CD4-positive, alpha-beta T cell treated with Interleukin-15 for 1 hour (primary cell): Measurements from ENCODE around the gene CCDC197.

Source experiments
- DNase-seq: peaks from one replicate; pipeline ENCODE4 v3.0.0-alpha.2; 2020

The CCDC197 gene

DNA sequence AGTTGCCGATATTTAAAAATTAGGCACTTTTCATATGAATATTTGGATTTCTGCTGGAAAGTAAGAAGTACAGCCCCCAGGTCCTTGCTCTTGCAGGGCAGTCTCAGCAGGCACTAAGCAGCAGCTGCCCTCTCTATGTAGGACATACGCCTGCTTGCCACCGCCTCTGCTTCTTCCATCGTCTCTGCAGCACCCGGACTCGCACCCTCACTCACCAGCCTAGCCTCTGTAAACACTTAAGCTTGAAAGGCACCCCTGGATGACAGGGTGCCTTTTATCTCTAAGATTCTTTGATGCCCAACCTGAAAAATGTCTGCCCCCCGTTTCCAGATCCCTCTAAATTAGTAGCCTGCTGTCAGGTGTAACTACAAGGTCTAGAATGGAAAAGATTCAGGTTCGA is 48.0 kb downstream of the CCDC197 start:
- no peak for DNase-seq

DNA sequence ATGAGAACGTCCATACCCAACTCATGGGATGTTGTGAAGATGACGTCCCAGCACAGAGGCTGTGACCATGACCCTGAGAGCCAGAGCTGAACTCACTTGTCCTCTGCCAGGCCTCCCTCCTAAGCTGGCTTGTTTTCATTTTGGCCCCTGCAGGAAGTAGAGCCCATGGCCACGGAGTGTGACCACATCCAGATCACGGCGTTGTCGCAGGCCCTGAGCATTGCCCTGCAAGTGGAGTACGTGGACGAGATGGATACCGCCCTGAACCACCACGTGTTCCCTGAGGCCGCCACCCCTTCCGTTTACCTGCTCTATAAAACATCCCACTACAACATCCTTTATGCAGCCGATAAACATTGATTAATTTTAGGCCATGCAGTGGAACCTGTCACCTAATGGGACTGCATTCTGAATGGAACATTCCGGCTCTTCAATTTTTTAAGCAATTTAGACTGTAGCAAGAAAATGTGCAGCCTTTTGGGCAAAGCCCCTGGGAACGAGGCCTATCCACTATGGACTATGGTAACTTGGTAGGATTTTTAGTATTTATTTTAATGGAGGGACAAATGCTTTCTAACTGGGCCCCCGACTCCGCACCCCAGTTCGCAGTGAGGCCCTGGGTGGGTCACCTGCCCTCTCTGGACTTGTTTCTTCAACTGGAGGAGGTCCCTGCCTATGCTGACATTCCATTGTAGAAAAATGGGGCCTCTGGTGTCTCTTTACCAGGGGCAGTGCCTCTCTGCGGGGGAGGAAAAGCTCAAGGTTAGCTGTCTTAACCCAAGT is 48.7 kb downstream of the CCDC197 start:
- peak; percentile 4 for DNase-seq

DNA sequence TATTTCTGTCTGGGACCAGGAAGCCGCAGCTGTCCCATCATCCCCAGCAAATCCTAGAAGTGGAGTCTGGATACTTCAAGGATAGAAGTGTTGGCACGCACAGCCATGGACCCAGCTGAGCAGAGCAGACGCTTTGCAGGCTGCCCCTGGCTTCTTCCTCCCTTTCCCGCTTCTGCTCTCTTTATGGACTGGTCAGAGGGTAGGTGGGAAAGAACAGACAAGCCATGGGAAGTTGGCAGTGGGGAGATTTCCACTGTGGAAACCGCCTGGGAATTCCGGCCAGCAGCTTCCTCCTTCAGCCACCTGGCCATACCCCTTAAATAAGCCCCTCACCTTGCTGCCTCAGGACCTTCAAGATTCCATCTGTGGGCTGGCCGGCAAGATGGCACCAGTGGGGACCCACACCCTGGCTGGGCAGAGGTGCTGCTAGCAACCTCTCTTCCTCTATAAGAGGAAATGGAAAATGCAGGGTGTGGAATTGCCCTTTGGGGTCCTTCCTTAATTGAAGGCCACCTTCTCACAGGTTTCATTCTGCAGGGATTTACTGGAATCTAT is 49.7 kb downstream of the CCDC197 start:
- DNase-seq, result no peak

DNA sequence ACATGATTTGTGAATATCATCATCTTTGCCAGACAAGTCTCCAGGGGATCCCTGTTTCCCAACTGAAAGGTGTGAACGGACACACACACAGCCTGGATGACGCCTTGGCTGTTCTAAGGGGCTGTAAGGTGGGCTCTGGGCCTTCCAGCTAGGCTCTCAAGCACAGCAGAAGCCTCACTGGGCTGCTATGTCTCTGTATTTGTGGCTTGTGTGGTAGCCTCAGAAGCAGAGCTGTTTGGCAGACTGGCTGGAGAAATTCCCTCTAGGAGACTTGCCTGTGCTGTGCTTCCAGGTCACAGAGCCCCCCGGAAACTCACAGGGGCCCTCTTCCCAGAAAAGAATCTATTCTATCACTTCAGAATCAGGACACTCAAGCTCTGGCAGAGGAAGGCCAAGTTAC is 50.5 kb downstream of the CCDC197 start:
- DNase-seq, result no peak

DNA sequence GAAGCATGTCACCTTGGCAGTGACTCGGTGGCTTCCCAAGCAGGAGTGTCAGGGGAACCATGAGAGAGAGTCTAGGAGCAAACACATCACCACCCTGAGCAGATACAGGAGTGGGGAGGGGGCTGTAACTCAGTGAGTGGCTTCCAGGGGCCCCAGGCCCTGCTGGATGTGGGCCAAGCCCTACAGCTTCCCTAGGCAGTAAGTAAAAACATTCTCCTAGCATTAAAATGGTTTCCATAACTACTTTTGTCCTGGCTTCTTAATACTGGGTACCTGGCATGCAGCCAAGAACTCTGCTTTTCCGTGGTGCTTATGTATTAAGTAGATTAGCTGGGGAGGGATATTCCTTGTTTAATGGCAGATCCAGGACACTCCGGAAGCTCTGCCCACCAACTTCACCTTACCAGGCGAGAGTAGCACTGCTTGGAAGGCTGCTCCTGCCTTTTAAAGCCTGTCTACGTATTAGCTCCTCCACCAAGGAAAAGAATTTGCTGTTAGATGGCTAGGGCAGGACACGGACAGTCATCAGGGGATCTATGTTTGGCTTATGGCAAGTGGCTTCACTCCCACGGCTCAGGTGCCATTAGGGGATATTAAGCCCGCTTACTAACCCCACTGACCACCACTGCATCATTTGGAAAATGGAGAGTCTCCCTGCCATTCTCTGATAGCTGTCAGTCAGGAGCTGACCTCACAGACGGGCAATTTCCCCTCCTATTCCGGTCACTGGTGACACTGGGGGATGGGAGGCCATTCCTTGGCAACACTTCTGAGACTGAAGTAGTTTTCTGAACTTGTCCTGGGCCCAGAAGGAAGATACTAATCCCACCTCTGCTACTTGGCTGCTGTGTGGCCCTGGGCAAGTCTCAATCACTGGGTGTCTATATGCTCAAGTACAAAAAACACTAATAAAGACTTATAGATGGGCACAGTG is 51.9 kb downstream of the CCDC197 start:
- DNase-seq, result no peak

DNA sequence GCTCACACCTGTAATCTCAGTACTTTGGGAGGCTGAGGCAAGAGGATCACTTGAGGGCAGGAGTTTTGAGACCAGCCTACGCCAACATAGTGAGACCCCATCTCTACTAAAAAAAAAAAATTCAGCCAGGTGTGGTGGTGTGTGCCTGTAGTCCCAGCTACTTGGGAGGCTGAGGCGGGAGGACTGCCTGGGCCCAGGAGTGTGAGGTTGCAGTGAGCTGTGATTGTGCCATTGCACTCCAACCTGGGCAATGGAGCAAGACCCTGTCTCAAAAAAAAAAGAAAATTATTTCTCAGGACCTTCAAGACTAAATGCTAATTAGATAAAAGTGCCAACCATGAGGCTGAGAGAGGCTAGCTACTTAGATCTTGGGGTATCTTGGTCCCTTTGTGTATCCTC is 52.5 kb downstream of the CCDC197 start:
- no peak for DNase-seq

DNA sequence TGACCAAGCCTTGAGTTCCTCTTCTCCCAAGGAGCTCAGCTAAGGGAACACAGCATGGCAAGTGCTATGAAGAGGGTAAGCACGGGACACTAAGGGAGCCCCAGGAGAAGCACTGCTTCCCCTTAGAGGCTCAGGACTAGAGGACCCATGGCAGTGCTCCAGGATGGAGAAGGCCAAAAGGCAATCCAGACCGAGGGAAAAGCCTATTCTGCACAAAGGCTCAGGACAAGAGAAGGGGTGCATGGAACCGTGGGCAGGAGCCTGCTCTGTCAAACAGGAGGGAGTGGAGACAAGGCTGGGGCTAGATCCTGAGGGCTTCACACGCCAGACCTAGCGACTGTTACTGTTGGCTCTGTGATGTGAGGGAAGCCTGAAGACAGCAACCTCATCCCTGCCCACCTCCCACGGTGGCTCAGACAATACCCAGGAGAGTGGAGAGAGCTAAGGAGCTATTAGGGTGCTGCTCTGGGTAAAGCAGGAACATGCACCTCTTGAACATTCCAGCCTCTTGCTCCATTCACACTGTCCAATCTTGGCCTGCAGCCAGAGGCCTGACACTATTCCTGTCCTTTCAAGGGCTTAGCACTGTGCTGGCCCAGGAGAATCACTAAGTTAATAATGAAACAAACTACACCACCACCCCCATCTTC is 53.3 kb downstream of the CCDC197 start:
- no peak for DNase-seq

DNA sequence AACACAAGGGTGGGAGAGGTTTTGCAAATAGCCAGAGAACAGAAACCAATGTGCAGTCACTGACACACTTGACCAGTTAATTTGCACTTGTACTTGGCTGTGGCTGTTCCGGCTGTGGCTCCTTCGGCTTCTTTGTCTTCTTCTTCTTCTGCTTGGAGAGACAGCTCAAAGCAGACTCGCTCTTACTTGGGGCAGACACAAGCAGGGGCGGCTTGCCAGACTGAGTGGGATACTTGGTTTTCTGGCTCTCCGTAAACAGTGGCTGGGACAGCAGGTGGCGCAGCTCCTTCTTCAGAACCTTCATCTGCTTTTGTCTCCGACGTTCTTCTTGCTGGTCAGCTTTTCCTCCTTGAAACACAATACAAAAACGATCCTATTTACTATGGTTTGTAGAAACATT is 54.0 kb downstream of the CCDC197 start:
- no peak for DNase-seq

DNA sequence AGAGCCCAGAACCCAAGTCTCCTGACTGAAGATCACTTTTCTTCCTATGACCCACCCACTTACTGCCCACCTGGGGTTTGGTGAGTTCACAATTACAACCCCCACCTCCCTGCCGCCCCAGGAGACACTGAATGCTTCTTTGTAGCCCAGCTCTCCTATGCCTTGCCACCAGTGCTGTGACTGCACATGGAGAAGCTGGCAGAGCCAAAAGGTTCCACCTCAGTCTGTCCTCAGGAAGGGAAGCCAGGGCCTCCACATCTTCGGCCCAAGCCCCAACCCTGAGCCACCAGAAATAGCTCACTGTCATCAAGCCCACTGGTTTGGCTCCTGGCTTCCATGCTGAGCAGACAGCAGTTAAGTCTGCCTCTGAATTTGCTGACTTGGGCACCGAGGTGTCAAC is 54.7 kb downstream of the CCDC197 start:
- DNase-seq, result no peak

DNA sequence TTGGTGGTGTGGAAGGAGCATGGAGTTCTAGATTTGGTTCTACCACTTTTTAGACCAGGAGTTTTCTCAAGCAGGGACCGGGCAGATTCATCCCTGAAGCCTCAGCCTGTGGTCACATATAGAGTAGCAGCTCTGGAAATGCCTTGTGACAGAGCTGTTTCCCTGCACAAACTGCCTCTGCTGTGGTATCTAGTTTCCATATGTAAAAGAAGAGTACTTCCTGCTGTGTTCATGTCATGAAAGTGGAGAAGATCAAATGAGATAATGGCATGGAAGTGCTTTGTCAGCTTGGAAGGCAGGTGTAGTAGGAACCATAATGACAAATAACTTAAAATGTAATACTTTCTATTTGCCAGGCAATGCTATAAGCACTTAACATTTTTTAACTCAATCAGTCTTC is 55.1 kb downstream of the CCDC197 start:
- no peak for DNase-seq

DNA sequence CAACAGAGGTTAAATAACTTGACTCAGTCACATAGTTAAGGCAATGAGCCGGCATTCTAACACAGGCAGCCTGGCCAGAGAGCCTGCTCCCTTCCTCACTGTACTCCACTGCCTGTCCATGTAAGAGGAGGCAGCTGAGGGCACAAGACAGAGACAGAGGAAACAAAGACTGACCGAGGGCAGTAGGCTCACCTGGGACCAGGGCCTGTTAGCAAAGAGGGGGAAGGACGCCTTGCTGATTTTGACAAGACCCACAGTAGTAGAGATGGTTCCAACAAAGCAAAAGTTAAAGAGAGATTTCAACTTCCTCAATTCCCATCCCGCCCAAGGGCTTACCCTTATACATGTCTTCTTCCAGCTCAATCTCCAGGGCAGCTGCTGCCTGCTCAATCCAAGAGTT is 55.6 kb downstream of the CCDC197 start:
- no peak for DNase-seq

DNA sequence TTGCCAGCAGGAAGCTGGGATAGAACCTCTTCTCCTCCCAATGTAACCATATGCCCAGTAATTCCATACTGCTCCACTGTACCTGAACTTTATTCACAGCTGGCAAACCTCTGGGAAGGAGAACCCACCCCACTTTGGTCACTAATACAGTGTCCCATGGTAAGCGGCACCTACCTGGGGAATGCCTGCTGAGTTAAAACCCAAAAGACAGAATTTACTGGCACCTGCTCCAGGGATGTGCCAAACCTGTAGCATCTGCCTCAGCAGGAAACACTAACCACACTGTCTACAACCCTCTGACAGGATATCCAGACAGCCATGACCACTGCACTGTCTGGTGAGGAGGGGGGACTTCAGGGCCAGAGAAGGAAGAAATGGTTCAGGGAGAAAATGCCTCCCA is 57.3 kb downstream of the CCDC197 start:
- no peak for DNase-seq

DNA sequence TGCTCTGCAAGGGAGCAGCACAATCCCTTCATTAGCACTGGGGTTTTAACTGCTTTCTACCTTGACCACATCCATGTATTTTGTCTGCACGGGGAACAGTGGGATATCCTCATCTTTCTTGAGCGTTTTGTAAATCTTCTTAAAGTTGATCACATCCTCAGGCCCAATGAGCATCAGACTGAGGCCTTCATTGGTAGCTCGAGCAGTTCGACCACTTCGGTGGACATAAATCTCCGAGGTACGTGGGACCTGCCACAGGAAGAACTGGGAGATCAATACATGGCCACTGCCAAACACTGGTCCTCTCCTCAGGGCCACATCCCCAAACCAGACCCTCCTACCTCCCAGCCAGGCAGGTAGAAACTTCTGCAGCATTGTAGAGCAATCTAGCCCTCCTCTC is 57.8 kb downstream of the CCDC197 start:
- DNase-seq, result no peak

DNA sequence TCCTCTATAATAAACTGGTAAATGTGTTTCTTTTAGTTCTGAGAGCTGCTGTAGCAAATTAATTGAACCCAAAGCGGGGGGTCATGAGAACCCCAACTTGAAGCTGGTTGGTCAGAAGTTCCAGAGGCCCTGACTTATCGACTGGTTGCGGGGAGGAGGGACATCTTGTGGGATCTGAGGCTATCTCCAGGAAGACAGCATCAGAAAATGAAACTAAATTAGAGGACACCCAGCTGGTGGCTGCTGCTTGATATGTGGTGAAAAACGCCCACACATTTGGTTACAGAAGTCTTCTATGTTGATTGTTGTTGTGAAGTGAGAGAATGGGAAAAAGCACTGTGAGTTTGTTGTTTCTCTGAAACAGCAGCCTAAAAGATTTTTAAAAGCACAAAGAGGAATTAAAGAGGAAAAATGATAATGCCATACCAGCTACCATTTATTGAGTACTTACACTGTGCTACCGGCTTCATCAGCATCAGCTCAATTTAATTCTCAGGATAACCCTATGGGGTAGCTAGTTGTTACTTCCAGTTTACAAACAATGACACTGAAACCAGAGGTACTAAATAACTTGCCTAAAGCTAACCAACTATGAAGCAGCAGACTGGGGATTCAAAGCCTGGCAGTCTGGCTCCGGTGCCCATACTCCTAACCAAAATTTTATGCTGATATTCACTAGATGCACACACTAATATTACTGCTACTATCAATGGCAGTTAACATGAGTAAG is 59.6 kb downstream of the CCDC197 start:
- no peak for DNase-seq

DNA sequence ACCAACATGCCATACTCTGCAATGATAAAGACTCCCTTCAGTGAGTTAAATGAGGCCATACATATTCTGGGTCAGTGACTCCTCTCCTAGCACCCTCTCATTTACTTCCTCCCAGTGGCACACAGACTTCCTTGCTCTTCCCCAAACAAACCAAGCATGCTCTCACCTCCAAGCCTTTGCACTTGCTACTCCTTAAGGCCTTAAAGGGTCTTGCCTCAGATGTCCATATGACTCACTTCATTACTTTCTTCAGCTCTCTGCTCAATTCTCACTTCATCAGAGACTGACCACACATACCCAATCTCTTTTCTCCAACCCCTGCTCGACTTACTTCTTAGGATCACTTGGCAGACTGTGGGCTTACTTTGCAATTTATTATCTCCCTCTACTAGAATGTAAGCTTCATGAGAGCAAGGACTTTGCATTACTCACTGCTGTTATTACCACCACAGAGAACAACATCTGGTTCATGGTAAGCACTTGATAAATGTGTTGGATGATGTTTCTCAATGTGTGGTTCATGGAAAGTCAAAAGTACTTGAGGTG is 61.1 kb downstream of the CCDC197 start:
- no peak for DNase-seq
